Body of pancreas (tissue), 4 donors: ENCODE results near the gene HNRNPM. TPM values are rescaled to one million over a fixed set of nuclear protein-coding genes. Genes with fewer than 3 reads are reported as not detected.

Source experiments
- ATAC-seq: fragments of 150-250 bp; one replicate; pipeline ENCODE4 v1.9.1; 2016
- DNase-seq, 4 donors: peaks; one replicate each; pipeline ENCODE4 v3.0.0-alpha.2; 2019
- H3K27ac ChIP-seq, 4 donors: fragments of 200-600 bp; sonication (generic); 1 replicate in 3 of 4; 2 replicates in 1 of 4; pipeline versions ENCODE4 v1.5.1 to v1.6.1; 2016 to 2019; ENCODE audit warnings: mild to moderate bottlenecking in 1 of 4, mixed read lengths in 1 of 4, moderate library complexity in 1 of 4
- H3K27me3 ChIP-seq, 2 donors: fragments of 200-600 bp; sonication (generic); one replicate each; pipeline ENCODE4 v1.6.0; 2016; ENCODE audit warnings: mild to moderate bottlenecking in 1 of 2
- H3K36me3 ChIP-seq, 2 donors: fragments of 200-600 bp; sonication (generic); replicated peaks in 1 of 2; 2 replicates each; pipeline ENCODE4 v1.5.1; 2016; ENCODE audit warnings: low read depth in 2 of 2; ENCODE audit not compliant: insufficient read depth in 1 of 2
- H3K4me1 ChIP-seq: fragments of 200-600 bp; sonication (generic); one replicate; pipeline ENCODE4 v1.6.0; 2016
- H3K4me3 ChIP-seq, 2 donors: fragments of 200-600 bp; sonication (generic); 1 replicate in 1 of 2; 2 replicates in 1 of 2; pipeline ENCODE4 v1.5.1; 2016 to 2019
- H3K9me3 ChIP-seq, 3 donors: fragments of 200-600 bp; sonication (generic); 1 replicate in 2 of 3; 2 replicates in 1 of 3; pipeline ENCODE4 v1.5.1; 2016
- POLR2A ChIP-seq, 3 donors: fragments of 450-650 bp; IDR thresholded peaks; one replicate each; pipeline ENCODE4 v1.6.1; 2016; ENCODE audit warnings: antibody characterized with exemption in 3 of 3, mild to moderate bottlenecking in 2 of 3
- WGBS, 2 donors: methylation state at CpG; one replicate each; pipeline ENCODE4 v1.1.5; 2017; 5-methylcytosine and 5-hydroxymethylcytosine counted together
- intact Hi-C: fragments of 100-400 bp; cut with DNase I; formaldehyde crosslinking; loops from one replicate; pipeline ENCODE4 v1.15.1; 2023
- total RNA-seq, 2 donors: library from RNA; depleted of rRNA; stranded (reverse); fragments of >200 nt; gene quantifications; one replicate each; pipeline ENCODE4 v1.1.0, GENCODE V29; 2016
- TF ChIP-seq, protein P1 (sequence below), 7 experiments: fragments of 450-650 bp in 4 of 7; fragments of 200-600 bp in 3 of 7; sonication (generic) in 3 of 7; IDR thresholded peaks; one replicate each; pipeline ENCODE4 v1.5.1; 2016 to 2019; ENCODE audit warnings: antibody characterized with exemption in 7 of 7

Gene HNRNPM
- total RNA-seq, 2 donors from 2014 or later, result 64.9 to 146 TPM

DNA sequence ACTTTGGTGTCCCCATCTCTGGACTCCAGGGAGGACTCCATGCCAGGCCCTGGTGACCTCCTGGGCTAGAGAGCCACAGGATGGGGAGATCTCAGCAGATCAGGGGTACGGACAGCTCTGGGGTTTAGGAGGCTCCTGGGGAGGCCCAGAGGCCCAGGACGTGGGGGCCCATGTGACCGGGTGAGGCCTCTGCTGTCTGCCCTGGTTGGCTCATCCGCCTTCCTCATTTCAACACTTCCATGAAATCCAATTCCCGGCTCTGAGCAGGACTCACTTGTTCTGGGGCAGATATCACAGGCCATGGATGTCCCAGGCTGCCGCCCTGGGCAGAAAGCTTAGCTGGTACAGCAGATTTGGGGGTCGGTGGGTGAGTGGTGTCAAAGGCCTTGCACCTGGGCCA lies 58.7 kb downstream of the HNRNPM start:
- 62 to 100% methylated on average over 1 to 7 of the region's 7 CpGs for WGBS, 2 donors
- no peaks in the 10 kb centered on the region for H3K27me3 ChIP-seq
- peaks cover 13% of the 10 kb centered on the region for H3K4me1 ChIP-seq
- intact Hi-C loops, result loop anchor here (10.0 kb wide), 1 partner anchor 99 kb away; no protein-coding TSS in a partner anchor
- H3K9me3 ChIP-seq, result no peaks in the 10 kb centered on the region
- no peak for ATAC-seq
- H3K4me3 ChIP-seq, result no peak overlapping the region
- no peak for TF ChIP-seq POLR2A (IDR thresholded peaks at IDR 0.05)
- TF ChIP-seq, protein P1, sequence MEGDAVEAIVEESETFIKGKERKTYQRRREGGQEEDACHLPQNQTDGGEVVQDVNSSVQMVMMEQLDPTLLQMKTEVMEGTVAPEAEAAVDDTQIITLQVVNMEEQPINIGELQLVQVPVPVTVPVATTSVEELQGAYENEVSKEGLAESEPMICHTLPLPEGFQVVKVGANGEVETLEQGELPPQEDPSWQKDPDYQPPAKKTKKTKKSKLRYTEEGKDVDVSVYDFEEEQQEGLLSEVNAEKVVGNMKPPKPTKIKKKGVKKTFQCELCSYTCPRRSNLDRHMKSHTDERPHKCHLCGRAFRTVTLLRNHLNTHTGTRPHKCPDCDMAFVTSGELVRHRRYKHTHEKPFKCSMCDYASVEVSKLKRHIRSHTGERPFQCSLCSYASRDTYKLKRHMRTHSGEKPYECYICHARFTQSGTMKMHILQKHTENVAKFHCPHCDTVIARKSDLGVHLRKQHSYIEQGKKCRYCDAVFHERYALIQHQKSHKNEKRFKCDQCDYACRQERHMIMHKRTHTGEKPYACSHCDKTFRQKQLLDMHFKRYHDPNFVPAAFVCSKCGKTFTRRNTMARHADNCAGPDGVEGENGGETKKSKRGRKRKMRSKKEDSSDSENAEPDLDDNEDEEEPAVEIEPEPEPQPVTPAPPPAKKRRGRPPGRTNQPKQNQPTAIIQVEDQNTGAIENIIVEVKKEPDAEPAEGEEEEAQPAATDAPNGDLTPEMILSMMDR (IDR thresholded peaks at IDR 0.05), result no peak
- H3K36me3 ChIP-seq, result no peaks in the 10 kb centered on the region
- DNase-seq, result no peak
- H3K27ac ChIP-seq, result no peak overlapping the region

DNA sequence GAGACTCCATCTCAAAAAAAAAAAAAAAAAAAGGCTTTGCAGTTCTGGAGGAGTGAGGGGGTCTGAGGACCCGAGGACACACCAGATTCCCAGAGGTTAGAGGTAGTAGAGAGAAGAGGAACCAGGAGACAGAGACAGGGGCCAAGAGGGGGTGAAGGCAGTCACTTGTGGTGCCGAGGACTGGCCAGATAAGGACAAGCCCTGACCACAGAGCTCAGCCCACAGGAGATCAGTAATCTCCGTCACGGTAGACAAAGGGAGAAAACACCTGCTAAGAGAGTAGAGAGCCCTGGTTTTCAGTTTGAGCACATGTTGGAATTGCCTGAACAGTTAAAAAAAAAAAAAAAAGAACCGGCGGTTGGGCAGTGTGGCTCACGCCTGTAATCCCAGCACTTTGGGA lies 59.4 kb downstream of the HNRNPM start:
- 55 to 84% methylated on average over 7 of the region's 7 CpGs for WGBS, 2 donors
- no peaks in the 10 kb centered on the region for H3K36me3 ChIP-seq
- no peak overlapping the region for H3K27ac ChIP-seq
- no peaks in the 10 kb centered on the region for H3K27me3 ChIP-seq
- no peak for TF ChIP-seq POLR2A (IDR thresholded peaks at IDR 0.05)
- TF ChIP-seq, protein P1 (IDR thresholded peaks at IDR 0.05), result no peak
- no peak for DNase-seq
- ATAC-seq, result no peak
- intact Hi-C loops, result loop anchor here (10.0 kb wide), 1 partner anchor 99 kb away; no protein-coding TSS in a partner anchor
- no peaks in the 10 kb centered on the region for H3K9me3 ChIP-seq
- H3K4me3 ChIP-seq, result no peak overlapping the region
- H3K4me1 ChIP-seq, result peaks cover 13% of the 10 kb centered on the region

DNA sequence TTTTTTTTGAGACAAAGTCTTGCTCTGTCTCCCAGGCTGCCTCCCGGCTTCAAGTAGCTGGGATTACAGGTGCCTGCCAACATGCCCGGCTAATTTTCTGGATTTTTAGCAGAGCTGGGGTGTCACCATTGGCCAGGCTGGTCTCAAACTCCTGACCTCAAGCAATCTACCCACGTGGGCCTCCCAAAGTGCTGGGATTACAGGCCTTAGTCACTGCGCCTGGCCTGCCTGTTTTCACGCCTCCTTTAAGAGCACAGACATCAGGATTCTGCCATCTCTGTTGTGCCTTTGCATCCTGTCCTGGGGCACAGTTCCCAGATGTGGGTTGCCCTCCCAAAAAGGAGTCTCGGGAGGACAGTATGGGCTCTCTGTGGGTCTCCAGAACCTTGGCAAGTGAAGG lies 60.1 kb downstream of the HNRNPM start:
- DNase-seq, result no peak
- TF ChIP-seq, protein P1 (IDR thresholded peaks at IDR 0.05), result no peak
- TF ChIP-seq POLR2A (IDR thresholded peaks at IDR 0.05), result no peak

DNA sequence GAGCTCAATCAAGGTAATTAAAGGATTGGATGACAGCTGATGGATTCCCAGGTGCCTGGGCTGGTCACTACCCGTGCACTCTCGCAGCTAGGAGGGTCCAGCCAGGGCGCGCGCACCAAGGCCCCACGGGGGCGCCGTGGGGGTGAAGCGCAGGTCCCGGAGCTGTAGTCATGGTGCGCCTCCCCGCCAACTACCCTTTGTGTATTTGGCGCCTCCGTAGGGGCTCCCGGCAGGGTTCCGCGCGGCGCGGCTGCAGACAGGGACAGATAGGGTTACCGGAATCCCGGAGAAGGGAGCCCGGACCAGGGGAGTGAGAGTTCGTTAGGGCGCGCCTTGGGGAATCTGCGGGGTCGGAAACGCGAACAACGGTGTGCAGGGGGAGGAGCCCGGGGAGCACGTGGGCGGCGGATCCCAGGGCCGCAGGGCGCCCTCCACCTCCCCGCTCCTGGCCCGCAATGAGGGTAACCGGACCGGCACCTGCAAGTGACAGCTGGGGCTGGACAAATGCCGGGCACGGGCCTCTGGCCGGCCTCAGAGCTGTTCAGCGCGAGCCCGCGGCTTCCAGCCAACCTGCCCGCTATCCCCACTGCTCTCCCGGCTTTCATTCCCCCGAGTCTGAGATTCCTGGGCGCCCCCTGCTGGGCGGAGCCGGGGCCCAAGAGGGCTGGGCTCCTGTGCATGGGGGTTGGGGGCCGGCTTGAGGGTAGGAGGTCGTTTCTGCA lies 61.1 kb downstream of the HNRNPM start:
- Histone ChIP-seq H3K9me3 (no peaks in the 10 kb centered on the region), H3K27me3 (no peaks in the 10 kb centered on the region), H3K4me1 (peaks cover 13% of the 10 kb centered on the region), H3K27ac (peak overlapping the region; percentile 12 to 74 (median 52)), H3K36me3 (no peaks in the 10 kb centered on the region), H3K4me3 (peak overlapping the region in 1 of 2 donors; percentile 30)
- TF ChIP-seq, protein P1 (IDR thresholded peaks at IDR 0.05), result peak; percentile 77 to 90 (median 83)
- TF ChIP-seq POLR2A (IDR thresholded peaks at IDR 0.05), result peak in 2 of 3 donors; percentile 22 to 36
- DNase-seq (peak; percentile 84 to 92 (median 86)), ATAC-seq (peak; percentile 88)
- 0 to 1% methylated on average over 12 to 53 of the region's 56 CpGs for WGBS, 2 donors
- intact Hi-C loops, result loop anchor here (5.0 to 10.0 kb wide), 2 partner anchors 101 to 154 kb away; no protein-coding TSS in a partner anchor

More for the DNA sequence above, 60.1 kb downstream of the HNRNPM start:
- WGBS, 2 donors, result 69 to 73% methylated on average over 5 to 6 of the region's 6 CpGs
- no peaks in the 10 kb centered on the region for H3K36me3 ChIP-seq
- H3K4me1 ChIP-seq, result peaks cover 13% of the 10 kb centered on the region
- no peaks in the 10 kb centered on the region for H3K9me3 ChIP-seq
- no peaks in the 10 kb centered on the region for H3K27me3 ChIP-seq
- no peak overlapping the region for H3K4me3 ChIP-seq
- intact Hi-C loops, result loop anchor here (5.0 to 10.0 kb wide), 2 partner anchors 100 to 153 kb away; no protein-coding TSS in a partner anchor
- no peak overlapping the region for H3K27ac ChIP-seq
- ATAC-seq, result no peak
